Ecto neural progenitor cell (in vitro differentiated cells): ENCODE results near the gene CCDC97.
"Not testable (repeated sequence)": the region's sequence is repeated elsewhere in the genome, so short reads cannot be mapped to it uniquely, and the experiment has no call there.

Experiments
- DNase-seq: peaks from one replicate; pipeline ENCODE4 v3.0.0-alpha.2; 2018; ENCODE audit warnings: low spot score

CCDC97 gene

DNA sequence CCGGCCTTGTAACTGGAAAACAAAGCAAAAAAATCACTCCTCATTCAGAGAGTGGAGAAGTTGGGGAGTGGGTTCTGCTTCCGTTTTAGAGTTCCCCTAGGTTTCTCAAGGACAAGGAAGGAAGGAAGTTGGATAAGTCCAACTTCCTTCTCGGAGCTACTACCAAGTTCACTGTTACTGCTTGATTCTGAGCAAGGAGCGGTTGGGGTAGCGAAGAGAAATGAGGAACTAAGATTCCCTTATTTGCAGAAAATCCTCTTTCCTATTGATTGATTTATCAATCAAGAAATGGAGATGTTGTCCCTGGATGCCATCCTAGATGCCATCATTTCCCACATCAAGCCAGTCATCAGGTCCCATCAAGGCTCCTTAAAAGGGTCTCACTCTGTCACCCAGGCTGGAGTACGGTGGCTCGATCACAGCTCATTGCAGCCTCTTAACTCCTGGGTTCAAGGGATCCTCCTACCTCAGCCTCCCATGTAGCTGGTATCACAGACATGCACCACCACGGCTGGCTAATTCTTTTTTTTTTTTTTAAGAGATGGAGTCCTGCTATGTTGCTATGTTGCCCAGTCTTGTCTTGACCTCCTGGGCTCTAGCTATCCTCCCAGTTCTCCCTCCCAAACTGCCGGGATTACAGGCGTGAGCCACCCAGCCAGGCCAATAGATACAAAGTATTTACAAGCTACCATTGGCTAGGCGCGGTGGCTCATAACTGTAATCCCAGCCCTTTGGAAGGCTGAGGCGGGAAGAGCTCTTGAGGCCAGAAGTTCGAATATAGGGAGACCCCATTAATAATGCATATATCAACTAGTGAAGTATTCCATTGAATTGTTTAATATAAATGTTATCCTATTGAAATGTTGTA is 54.8 kb downstream of the CCDC97 start:
- no peak for DNase-seq

DNA sequence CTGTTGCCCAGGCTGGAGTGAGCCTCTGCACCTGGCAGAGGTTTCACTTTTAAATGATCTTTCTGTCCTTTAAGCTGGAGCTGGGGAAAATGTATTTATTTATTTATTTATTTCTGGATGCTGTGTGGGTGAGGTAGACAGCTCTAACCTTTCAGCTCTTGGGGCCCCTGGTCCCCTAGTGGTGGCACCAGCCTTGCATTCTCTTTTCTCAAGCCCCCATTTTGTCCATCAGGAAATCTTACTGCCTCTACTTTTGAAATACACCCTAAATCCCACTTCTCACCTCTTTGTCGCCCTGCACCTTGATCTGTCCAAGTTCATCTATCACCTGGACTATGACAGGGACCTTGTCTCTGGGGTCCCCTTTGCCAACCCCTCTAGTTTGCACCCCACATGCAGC is 56.1 kb downstream of the CCDC97 start:
- DNase-seq, result no peak

DNA sequence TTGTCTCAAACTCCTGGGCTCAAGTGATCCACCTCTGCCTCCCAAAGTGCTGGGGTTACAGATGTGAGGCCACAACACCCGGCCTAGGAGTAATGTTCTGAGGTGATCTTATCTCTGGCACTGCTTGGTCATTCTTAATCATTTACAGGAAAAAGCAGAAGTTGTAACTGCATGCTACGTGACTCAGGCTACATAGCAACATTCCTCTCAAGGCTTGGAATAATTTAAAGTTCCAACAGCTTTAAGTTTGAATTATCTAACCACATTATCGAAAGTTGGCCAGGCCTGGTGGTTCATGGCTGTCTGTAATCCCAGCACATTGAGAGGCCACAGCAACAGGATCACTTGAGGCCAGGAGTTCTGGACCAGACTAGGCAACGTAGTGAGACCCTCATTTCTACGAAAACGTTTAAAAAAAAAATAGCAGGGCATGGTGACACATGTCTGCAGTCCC is 57.9 kb downstream of the CCDC97 start:
- no peak for DNase-seq

- DNase-seq, result no peak
These were observed 59.8 kb downstream of the CCDC97 start for GRCh38 chr19:41369769-41370168.

DNA sequence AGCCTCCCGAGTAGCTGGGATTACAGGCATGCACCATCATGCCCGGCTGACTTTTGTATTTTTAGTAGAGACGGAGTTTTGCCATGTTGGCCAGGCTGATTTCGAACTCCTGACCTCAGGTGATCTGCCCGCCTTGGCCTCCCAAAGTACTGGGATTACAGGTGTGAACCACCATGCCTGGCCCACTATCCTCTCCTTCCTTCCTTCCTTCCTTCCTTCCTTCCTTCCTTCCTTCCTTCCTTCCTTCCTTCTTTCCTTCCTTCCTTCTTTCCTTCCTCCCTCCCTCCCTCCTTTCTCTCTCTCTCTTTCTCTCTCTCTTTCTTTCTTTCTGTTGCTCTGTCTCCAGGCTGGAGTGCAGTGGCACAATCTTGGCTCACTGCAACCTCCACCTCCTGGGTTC is 61.1 kb downstream of the CCDC97 start:
- DNase-seq, result not testable (repeated sequence)

- DNase-seq, result no peak
These were observed 61.6 kb downstream of the CCDC97 start for GRCh38 chr19:41371541-41371940.

DNA sequence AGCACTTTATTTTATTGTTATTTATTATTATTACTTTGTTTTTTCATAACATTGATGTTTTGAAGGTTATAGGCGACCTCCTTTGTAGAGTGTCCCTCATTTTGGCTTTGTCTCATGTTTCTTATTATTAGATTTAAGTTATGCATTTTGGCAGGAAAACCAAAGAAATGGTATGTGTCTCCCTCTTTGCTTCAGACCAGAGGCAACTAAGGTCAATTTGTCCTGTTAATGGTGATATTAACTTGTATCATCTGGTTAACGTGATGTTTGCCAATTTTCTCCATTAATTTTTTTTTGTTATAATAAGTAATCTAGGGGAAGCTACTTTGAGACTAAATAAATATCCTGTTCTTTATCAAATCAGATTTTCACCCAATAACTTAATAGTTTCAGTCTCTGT is 62.5 kb downstream of the CCDC97 start:
- no peak for DNase-seq

DNA sequence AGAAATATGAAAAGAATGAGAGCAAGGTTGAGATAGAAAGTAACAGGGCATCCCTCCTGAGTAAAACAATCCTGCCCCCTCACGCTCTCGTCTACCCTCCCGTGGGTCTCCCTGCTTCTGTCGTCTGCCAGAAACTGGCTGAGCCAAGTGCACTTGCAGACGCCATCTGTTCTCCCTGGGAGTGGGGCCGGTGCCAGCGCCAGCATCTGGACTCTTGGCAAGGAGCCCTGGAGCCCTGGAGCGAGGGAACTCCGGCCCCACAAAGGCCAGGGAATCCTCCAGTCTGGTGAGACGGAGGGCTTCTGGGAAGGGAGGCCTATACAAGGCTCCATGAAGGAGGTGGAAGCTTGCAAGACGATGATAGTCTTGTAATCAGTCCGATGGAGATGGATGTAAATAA is 64.0 kb downstream of the CCDC97 start:
- no peak for DNase-seq
